PC-3 (cell line): ENCODE measurements around the gene ADH5. TPM values are rescaled to one million over a fixed set of nuclear protein-coding genes. Genes with fewer than 3 reads are reported as not detected.
A peak's percentile ranks its signal among the peaks of the same experiment; 100 is the strongest.

Experiments used
- ATAC-seq: fragments of 200-7000 bp; cut with Tn5 transposase; 2 replicates; pipeline ENCODE4 v1.9.1; 2020; ENCODE audit warnings: mild to moderate bottlenecking, moderate library complexity
- BruUV-seq: library from RNA; stranded (reverse); fragments of 400-500 nt; replicated peaks from 2 replicates; lab custom pipeline; 2021; lab: Mats Ljungman, UMichigan
- CTCF ChIA-PET: fragments of 300-600 bp; sonication (Branson Sonifier 250); formaldehyde crosslinking; loops from one replicate; lab custom pipeline; 2022; ENCODE audit warnings: antibody characterized with exemption; lab: Charles Lee
- POLR2A ChIA-PET: fragments of 300-600 bp; sonication (Branson Sonifier 250); formaldehyde crosslinking; loops from one replicate; lab custom pipeline; 2022; ENCODE audit warnings: antibody characterized with exemption; ENCODE audit not compliant: unreplicated experiment; lab: Charles Lee
- DNase-seq: peaks from one replicate; pipeline ENCODE4 v3.0.0-alpha.2; 2015
- H2AFZ ChIP-seq: fragments of 300-600 bp; sonication (generic); 2 replicates; pipeline ENCODE4 v1.6.0; 2016; ENCODE audit warnings: antibody characterized with exemption, low read length
- H3F3A ChIP-seq: fragments of 300-600 bp; sonication (generic); one replicate; pipeline ENCODE4 v1.6.0; 2017; ENCODE audit warnings: antibody characterized with exemption, low read length, control low read depth, mild to moderate bottlenecking; ENCODE audit not compliant: unreplicated experiment
- H3K27ac ChIP-seq: fragments of 300-600 bp; sonication (generic); 2 replicates; pipeline ENCODE4 v1.5.1; 2016; ENCODE audit warnings: mild to moderate bottlenecking, low read length
- H3K27me3 ChIP-seq: fragments of 300-600 bp; sonication (generic); 2 replicates; pipeline ENCODE4 v1.6.1; 2016; ENCODE audit warnings: low read length, mixed read lengths
- H3K36me3 ChIP-seq: fragments of 300-600 bp; sonication (generic); 2 replicates; pipeline ENCODE4 v1.6.1; 2016; ENCODE audit warnings: low read depth, mixed run types, low read length, mixed read lengths
- H3K4me1 ChIP-seq: fragments of 300-600 bp; sonication (generic); 2 replicates; pipeline ENCODE4 v1.5.1; 2016; ENCODE audit warnings: low read length; ENCODE audit not compliant: insufficient read depth
- H3K4me2 ChIP-seq: fragments of 300-600 bp; sonication (generic); 2 replicates; pipeline ENCODE4 v1.6.0; 2016; ENCODE audit warnings: low read length
- H3K4me3 ChIP-seq: fragments of 300-600 bp; sonication (generic); 2 replicates; pipeline ENCODE4 v1.5.1; 2016; ENCODE audit warnings: mild to moderate bottlenecking, low read length, mixed read lengths
- H3K79me2 ChIP-seq: fragments of 300-600 bp; sonication (generic); 2 replicates; pipeline ENCODE4 v1.6.1; 2017; ENCODE audit warnings: low read length, mixed read lengths
- H3K9ac ChIP-seq: fragments of 300-600 bp; sonication (generic); 2 replicates; pipeline ENCODE4 v1.6.0; 2016; ENCODE audit warnings: mild to moderate bottlenecking, low read length
- H3K9me2 ChIP-seq: fragments of 300-600 bp; sonication (generic); replicated peaks from 2 replicates; pipeline ENCODE4 v1.6.1; 2016; ENCODE audit warnings: mixed run types, low read length, mixed read lengths
- H3K9me3 ChIP-seq: fragments of 300-600 bp; sonication (generic); 2 replicates; pipeline ENCODE4 v1.6.1; 2016; ENCODE audit warnings: low read length, mixed read lengths
- H4K20me1 ChIP-seq: fragments of 300-600 bp; sonication (generic); 2 replicates; pipeline ENCODE4 v1.6.1; 2016; ENCODE audit warnings: low read length, mixed read lengths
- CTCF ChIP-seq: fragments of 300-600 bp; sonication (generic); conservative IDR thresholded peaks from 2 replicates; pipeline ENCODE4 v1.5.1; 2017; ENCODE audit warnings: antibody characterized with exemption, low read depth, mild to moderate bottlenecking, low read length
- EZH2 ChIP-seq: fragments of 300-600 bp; sonication (generic); IDR thresholded peaks from one replicate; pipeline ENCODE4 v1.6.1; 2017; ENCODE audit warnings: antibody characterized with exemption, mild to moderate bottlenecking, low read length; ENCODE audit not compliant: unreplicated experiment
- EZH2phosphoT487 ChIP-seq: fragments of 300-600 bp; sonication (generic); IDR thresholded peaks from 2 replicates; pipeline ENCODE4 v1.6.1; 2018; ENCODE audit warnings: mild to moderate bottlenecking, antibody characterized with exemption, low read length, borderline replicate concordance
- intact Hi-C: fragments of 100-400 bp; cut with micrococcal nuclease; formaldehyde crosslinking; loops from 2 replicates; pipeline ENCODE4 v1.9.0; 2023
- total RNA-seq: library from RNA; depleted of rRNA; stranded (reverse); fragments of >200 nt; gene quantifications from 2 replicates; pipeline ENCODE4 v1.2.3, GENCODE V29; 2014

ADH5 gene
- total RNA-seq, 1 experiment from 2014 or later = 94.5 TPM

GRCh38 chr4:99033956-99034355 is 54.6 kb downstream of the ADH5 start:
- ChIA-PET POLR2A (no interaction called here), CTCF (no interaction called here)
- no peak for ATAC-seq
- no peak overlapping the region for H2AFZ ChIP-seq
- H3K9me3 ChIP-seq = no peaks in the 10 kb centered on the region
- H3K27ac ChIP-seq = no peak overlapping the region
- peaks cover 28% of the 10 kb centered on the region for H3K36me3 ChIP-seq
- DNase-seq = no peak
- H3K27me3 ChIP-seq = no peaks in the 10 kb centered on the region
- H4K20me1 ChIP-seq = no peaks in the 10 kb centered on the region
- no TSS peak for BruUV-seq
- H3K4me3 ChIP-seq = no peak overlapping the region
- no peak overlapping the region for H3K4me2 ChIP-seq
- H3K4me1 ChIP-seq = no peaks in the 10 kb centered on the region
- TF ChIP-seq EZH2phosphoT487 (no peak), EZH2 (no peak), CTCF (no peak)
- intact Hi-C loops = no loop called here
- no peaks in the 10 kb centered on the region for H3K9me2 ChIP-seq
- no peak overlapping the region for H3K9ac ChIP-seq
- no peaks in the 10 kb centered on the region for H3F3A ChIP-seq
- H3K79me2 ChIP-seq = peaks cover 19% of the 10 kb centered on the region

GRCh38 chr4:99029852-99030251 is 58.7 kb downstream of the ADH5 start:
- intact Hi-C loops = no loop called here
- Histone ChIP-seq H3F3A (no peaks in the 10 kb centered on the region), H3K9me3 (no peaks in the 10 kb centered on the region), H3K4me2 (no peak overlapping the region), H3K27me3 (no peaks in the 10 kb centered on the region), H3K79me2 (peaks cover 59% of the 10 kb centered on the region), H3K4me1 (no peaks in the 10 kb centered on the region; the same call in 1 of the 2 replicates), H3K27ac (no peak overlapping the region), H3K36me3 (peaks cover 6% of the 10 kb centered on the region), H4K20me1 (peaks cover 4% of the 10 kb centered on the region; the same call in 1 of the 2 replicates), H2AFZ (no peak overlapping the region), H3K9ac (no peak overlapping the region), H3K4me3 (no peak overlapping the region), H3K9me2 (no peaks in the 10 kb centered on the region)
- no peak for TF ChIP-seq EZH2
- no peak for TF ChIP-seq EZH2phosphoT487
- no peak for TF ChIP-seq CTCF
- CTCF ChIA-PET = interaction anchor here (1.6 kb wide), 1 partner anchor 35 kb away, joined by 5 read pairs; the partner anchor contains the start of gene METAP1
- DNase-seq (no peak), ATAC-seq (no peak)
- BruUV-seq = TSS peak; percentile 14
- POLR2A ChIA-PET = no interaction called here

GRCh38 chr4:99029018-99029735 is 59.4 kb downstream of the ADH5 start:
- Histone ChIP-seq H4K20me1 (peaks cover 4% of the 10 kb centered on the region; the same call in 1 of the 2 replicates), H3F3A (no peaks in the 10 kb centered on the region), H3K4me2 (no peak overlapping the region), H3K79me2 (peaks cover 63% of the 10 kb centered on the region), H3K9ac (no peak overlapping the region), H3K36me3 (peaks cover 4% of the 10 kb centered on the region), H3K9me2 (no peaks in the 10 kb centered on the region), H3K4me1 (no peaks in the 10 kb centered on the region; the same call in 1 of the 2 replicates), H3K9me3 (no peaks in the 10 kb centered on the region), H3K27ac (no peak overlapping the region), H3K4me3 (no peak overlapping the region), H2AFZ (no peak overlapping the region), H3K27me3 (no peaks in the 10 kb centered on the region)
- POLR2A ChIA-PET = no interaction called here
- no peak for TF ChIP-seq EZH2
- no peak for TF ChIP-seq CTCF
- TF ChIP-seq EZH2phosphoT487 = no peak
- no TSS peak for BruUV-seq
- CTCF ChIA-PET = interaction anchor here (1.6 kb wide), 1 partner anchor 34 kb away, joined by 5 read pairs; the partner anchor contains the start of gene METAP1
- ATAC-seq = no peak
- intact Hi-C loops = no loop called here
- no peak for DNase-seq
